ENCODE data around the gene FRS2.
"Not testable (repeated sequence)": the region's sequence is repeated elsewhere in the genome, so short reads cannot be mapped to it uniquely, and the experiment has no call there.

Gene FRS2

DNA sequence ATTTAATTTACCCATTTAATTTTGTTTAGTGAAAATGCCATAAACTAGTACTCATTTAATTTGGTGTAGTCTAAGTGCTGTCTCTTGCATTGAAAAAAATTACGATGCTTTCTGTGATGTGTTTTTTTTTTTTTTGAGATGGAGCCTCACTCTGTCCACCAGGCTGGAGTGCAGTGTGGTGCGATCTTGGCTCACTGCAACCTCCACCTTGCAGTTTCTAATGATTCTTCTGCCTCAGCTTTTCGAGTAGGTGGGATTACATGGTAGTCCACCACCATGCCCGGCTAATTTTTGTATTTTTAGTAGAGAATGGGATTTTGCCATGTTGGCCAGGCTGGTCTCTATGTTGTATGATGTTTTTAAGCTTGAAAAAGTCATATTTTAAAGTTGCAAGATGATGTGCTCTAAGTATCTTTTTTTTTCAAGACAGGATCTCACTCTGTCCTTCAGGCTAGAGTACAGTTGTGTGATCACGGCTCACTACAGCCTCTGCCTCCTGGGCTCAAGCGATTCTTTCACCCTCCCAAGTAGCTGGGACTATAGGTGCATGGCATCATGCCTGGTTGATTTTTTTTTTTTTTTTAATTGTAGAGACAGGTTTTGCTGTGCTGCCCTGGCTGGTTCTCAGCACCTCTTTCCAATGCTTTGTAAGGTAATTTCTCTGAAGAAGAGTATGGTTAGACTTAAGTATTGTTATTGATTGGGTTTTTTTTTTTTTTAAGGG, 131.9 kb downstream of the FRS2 start:
- H3K27ac ChIP-seq = no peak overlapping the region
- H3K4me2 ChIP-seq (ENCODE audit: low read length) = no peak overlapping the region
- no peaks in the 10 kb centered on the region for H3K36me3 ChIP-seq (ENCODE audit: control insufficient read depth, insufficient read depth, low read length)
- H3K27me3 ChIP-seq (ENCODE audit: control insufficient read depth, insufficient read depth, low read length) = no peaks in the 10 kb centered on the region
- no peak overlapping the region for H3K9ac ChIP-seq
- no peaks in the 10 kb centered on the region for H3K79me2 ChIP-seq
- TF ChIP-seq, protein P1, sequence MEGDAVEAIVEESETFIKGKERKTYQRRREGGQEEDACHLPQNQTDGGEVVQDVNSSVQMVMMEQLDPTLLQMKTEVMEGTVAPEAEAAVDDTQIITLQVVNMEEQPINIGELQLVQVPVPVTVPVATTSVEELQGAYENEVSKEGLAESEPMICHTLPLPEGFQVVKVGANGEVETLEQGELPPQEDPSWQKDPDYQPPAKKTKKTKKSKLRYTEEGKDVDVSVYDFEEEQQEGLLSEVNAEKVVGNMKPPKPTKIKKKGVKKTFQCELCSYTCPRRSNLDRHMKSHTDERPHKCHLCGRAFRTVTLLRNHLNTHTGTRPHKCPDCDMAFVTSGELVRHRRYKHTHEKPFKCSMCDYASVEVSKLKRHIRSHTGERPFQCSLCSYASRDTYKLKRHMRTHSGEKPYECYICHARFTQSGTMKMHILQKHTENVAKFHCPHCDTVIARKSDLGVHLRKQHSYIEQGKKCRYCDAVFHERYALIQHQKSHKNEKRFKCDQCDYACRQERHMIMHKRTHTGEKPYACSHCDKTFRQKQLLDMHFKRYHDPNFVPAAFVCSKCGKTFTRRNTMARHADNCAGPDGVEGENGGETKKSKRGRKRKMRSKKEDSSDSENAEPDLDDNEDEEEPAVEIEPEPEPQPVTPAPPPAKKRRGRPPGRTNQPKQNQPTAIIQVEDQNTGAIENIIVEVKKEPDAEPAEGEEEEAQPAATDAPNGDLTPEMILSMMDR (IDR thresholded peaks at IDR 0.05) = no peak
- H3K4me3 ChIP-seq (ENCODE audit: low read depth, low read length) = no peak overlapping the region
- H3K4me1 ChIP-seq = no peaks in the 10 kb centered on the region
- H2AFZ ChIP-seq = no peak overlapping the region
- no peaks in the 10 kb centered on the region for H3K9me3 ChIP-seq (ENCODE audit: control insufficient read depth, low read length)

DNA sequence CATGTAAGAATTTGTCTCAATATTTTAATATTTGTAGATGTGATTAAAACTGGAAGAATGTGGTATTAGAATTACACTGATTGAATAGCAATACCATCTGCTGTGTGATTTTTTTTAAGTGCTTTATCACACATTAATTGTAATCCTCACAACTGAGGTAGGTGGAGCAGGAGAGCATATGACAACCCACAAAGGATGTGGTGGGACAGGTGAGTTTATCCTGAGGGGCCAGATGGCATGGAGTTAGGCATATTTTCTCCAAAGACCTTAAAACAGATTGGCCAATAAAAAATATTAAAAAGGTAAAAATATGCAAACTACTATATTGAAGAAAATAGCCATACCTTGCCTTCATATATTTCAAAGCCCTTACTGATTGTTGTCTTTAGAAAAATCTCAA, 132.8 kb downstream of the FRS2 start:
- H3K4me3 ChIP-seq (ENCODE audit: low read depth, low read length) = no peak overlapping the region
- H3K36me3 ChIP-seq (ENCODE audit: control insufficient read depth, insufficient read depth, low read length) = no peaks in the 10 kb centered on the region

DNA sequence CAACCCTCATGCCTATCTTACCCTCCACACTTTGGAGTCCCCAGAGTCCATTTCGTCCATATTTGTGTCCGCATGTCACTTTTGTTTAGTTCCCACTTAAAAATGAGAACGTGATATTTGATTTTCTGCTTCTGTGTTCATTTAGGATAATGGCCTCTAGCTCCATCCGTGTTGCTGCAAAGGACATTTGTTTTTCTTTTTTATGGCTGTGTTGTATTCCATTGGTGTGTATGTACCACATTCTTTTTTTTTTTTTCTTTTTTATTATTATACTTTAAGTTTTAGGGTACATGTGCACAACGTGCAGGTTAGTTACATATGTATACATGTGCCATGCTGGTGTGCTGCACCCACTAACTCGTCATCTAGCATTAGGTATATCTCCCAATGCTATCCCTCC, 133.4 kb downstream of the FRS2 start:
- not testable (repeated sequence) for H3K27ac ChIP-seq

More for the DNA sequence above, 132.8 kb downstream of the FRS2 start:
- TF ChIP-seq, protein P1 (IDR thresholded peaks at IDR 0.05) = no peak
- no peak overlapping the region for H2AFZ ChIP-seq
- no peak overlapping the region for H3K9ac ChIP-seq
- no peaks in the 10 kb centered on the region for H3K4me1 ChIP-seq
- no peaks in the 10 kb centered on the region for H3K79me2 ChIP-seq
- no peaks in the 10 kb centered on the region for H3K9me3 ChIP-seq (ENCODE audit: control insufficient read depth, low read length)
- H3K27ac ChIP-seq = no peak overlapping the region
- H3K27me3 ChIP-seq (ENCODE audit: control insufficient read depth, insufficient read depth, low read length) = no peaks in the 10 kb centered on the region
- no peak overlapping the region for H3K4me2 ChIP-seq (ENCODE audit: low read length)

DNA sequence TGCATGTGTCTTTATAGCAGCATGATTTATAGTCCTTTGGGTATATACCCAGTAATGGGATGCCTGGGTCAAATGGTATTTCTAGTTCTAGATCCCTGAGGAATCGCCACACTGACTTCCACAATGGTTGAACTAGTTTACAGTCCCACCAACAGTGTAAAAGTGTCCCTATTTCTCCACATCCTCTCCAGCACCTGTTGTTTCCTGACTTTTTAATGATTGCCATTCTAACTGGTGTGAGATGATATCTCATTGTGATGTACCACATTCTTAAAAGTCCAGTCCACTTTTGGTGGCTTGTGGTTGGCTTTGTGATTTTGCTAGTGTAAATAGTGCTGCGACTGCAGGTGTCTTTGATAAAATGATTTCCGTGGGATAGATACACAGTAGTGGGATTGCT, 134.1 kb downstream of the FRS2 start:
- not testable (repeated sequence) for H3K9ac ChIP-seq; H3K27me3 ChIP-seq (ENCODE audit: control insufficient read depth, insufficient read depth, low read length); H3K4me2 ChIP-seq (ENCODE audit: low read length); H2AFZ ChIP-seq; H3K4me1 ChIP-seq; H3K4me3 ChIP-seq (ENCODE audit: low read depth, low read length); H3K36me3 ChIP-seq (ENCODE audit: control insufficient read depth, insufficient read depth, low read length); H3K27ac ChIP-seq; H3K79me2 ChIP-seq; H3K9me3 ChIP-seq (ENCODE audit: control insufficient read depth, low read length)

More for the DNA sequence above, 133.4 kb downstream of the FRS2 start:
- not testable (repeated sequence) for H3K36me3 ChIP-seq (ENCODE audit: control insufficient read depth, insufficient read depth, low read length); H3K27me3 ChIP-seq (ENCODE audit: control insufficient read depth, insufficient read depth, low read length); H3K9ac ChIP-seq; H3K9me3 ChIP-seq (ENCODE audit: control insufficient read depth, low read length); H3K4me2 ChIP-seq (ENCODE audit: low read length); H3K4me1 ChIP-seq; H2AFZ ChIP-seq; H3K79me2 ChIP-seq; H3K4me3 ChIP-seq (ENCODE audit: low read depth, low read length)

DNA sequence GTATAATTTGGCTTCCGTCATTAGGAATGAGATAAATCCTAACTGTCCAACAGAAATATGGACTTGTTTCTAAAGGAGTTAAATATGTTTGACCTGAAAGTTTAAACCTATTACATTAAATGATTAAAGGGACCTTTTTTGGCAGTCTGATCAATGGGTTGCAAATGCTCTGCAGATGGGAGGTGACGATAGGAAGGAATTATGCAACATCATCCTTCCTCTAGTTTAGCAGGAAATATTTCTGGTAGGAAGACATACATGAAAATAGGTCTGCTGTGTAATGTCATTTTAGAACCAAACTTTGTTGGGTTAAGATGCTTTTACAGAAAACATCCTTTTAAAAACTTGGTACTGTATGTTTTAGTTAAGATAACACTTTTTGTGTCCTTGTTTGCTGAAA, 137.9 kb downstream of the FRS2 start:
- H3K79me2 ChIP-seq = no peaks in the 10 kb centered on the region
- H3K27me3 ChIP-seq (ENCODE audit: control insufficient read depth, insufficient read depth, low read length) = no peaks in the 10 kb centered on the region
- no peak overlapping the region for H3K4me2 ChIP-seq (ENCODE audit: low read length)
- H3K4me1 ChIP-seq = no peaks in the 10 kb centered on the region
- H3K9ac ChIP-seq = no peak overlapping the region
- no peaks in the 10 kb centered on the region for H3K9me3 ChIP-seq (ENCODE audit: control insufficient read depth, low read length)
- H3K4me3 ChIP-seq (ENCODE audit: low read depth, low read length) = no peak overlapping the region
- TF ChIP-seq, protein P1 (IDR thresholded peaks at IDR 0.05) = no peak
- no peaks in the 10 kb centered on the region for H3K36me3 ChIP-seq (ENCODE audit: control insufficient read depth, insufficient read depth, low read length)
- no peak overlapping the region for H3K27ac ChIP-seq
- no peak overlapping the region for H2AFZ ChIP-seq

DNA sequence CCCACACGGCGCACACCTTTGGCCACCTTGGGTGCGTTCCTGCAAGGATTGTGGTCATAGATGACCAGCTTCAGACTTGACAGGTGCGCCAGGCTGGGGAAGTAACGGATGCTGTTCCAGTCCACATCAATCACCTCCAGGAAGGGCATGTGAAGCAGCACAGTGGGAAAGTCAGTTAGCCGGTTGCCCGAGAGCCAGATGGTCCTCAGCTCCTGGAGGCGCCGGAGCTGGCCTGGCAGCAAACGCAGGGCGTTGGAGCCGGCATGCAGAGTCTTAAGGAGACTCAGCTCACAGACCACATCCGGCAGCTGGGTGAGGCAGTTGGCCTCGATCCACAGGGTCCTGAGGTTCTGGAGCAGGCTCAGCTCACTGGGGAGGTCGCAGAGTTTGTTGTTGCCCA, 139.9 kb downstream of the FRS2 start:
- Histone ChIP-seq H3K4me1 (no peaks in the 10 kb centered on the region), H3K36me3 (ENCODE audit: control insufficient read depth, insufficient read depth, low read length) (no peaks in the 10 kb centered on the region), H3K4me3 (ENCODE audit: low read depth, low read length) (no peak overlapping the region), H3K79me2 (no peaks in the 10 kb centered on the region), H3K9ac (no peak overlapping the region), H3K9me3 (ENCODE audit: control insufficient read depth, low read length) (no peaks in the 10 kb centered on the region), H2AFZ (no peak overlapping the region), H3K27ac (no peak overlapping the region), H3K27me3 (ENCODE audit: control insufficient read depth, insufficient read depth, low read length) (no peaks in the 10 kb centered on the region), H3K4me2 (ENCODE audit: low read length) (no peak overlapping the region)
- TF ChIP-seq, protein P1 (IDR thresholded peaks at IDR 0.05) = no peak

All from parathyroid adenoma (tissue), 2 donors.